ENCODE results near the gene CYP4A22. TPM values are rescaled to one million over a fixed set of nuclear protein-coding genes. Genes with fewer than 3 reads are reported as not detected.

The CYP4A22 gene
- total RNA-seq, 1 donor from 2014 or later = not detected

Other genes with a start within 250 kb of the CYP4A22 start
- gene CYP4A11, start 196.0 kb upstream of the CYP4A22 start, total RNA-seq = not detected
- 18.3 TPM for gene CYP4X1, start 113.8 kb upstream of the CYP4A22 start, total RNA-seq
- 0.41 TPM for gene CYP4Z1, start 70.2 kb upstream of the CYP4A22 start, total RNA-seq
- gene PDZK1IP1, start 52.6 kb downstream of the CYP4A22 start, total RNA-seq = not detected
- 1.2 TPM for gene TAL1, start 94.8 kb downstream of the CYP4A22 start, total RNA-seq
- 7.7 TPM for gene STIL, start 176.7 kb downstream of the CYP4A22 start, total RNA-seq
- 150 TPM for gene CMPK1, start 196.3 kb downstream of the CYP4A22 start, total RNA-seq